IMR-90 (cell line): ENCODE data around the gene C2CD4C. TPM values are rescaled to one million over a fixed set of nuclear protein-coding genes. Genes with fewer than 3 reads are reported as not detected.

ENCODE experiments used
- ATAC-seq: fragments of 200-7000 bp; cut with Tn5 transposase; 2 replicates; pipeline ENCODE4 v1.9.1; 2020; ENCODE audit warnings: low read depth, mild to moderate bottlenecking, moderate library complexity
- BruUV-seq: library from RNA; stranded (reverse); fragments of 400-500 nt; replicated peaks from 2 replicates; lab custom pipeline; 2021; lab: Mats Ljungman, UMichigan
- CTCF ChIA-PET: fragments of 300-600 bp; formaldehyde crosslinking; extraction: SDS; loops from one replicate; lab custom pipeline; 2021; ENCODE audit warnings: antibody characterized with exemption; lab: Yijun Ruan, JAX
- POLR2A ChIA-PET: fragments of 300-600 bp; sonication (Branson Sonifier 250); formaldehyde crosslinking; loops from one replicate; lab custom pipeline; 2022; ENCODE audit warnings: antibody characterized with exemption; ENCODE audit not compliant: unreplicated experiment; lab: Charles Lee
- DNase-seq: peaks from one replicate; pipeline ENCODE4 v3.0.0; 2013
- H2AFZ ChIP-seq: replicated peaks from 2 replicates; pipeline ENCODE3; 2013; ENCODE audit warnings: low read length, mild to moderate bottlenecking; ENCODE audit not compliant: poor library complexity
- H2AK5ac ChIP-seq: 2 replicates; pipeline ENCODE4 v1.6.1; 2013; ENCODE audit warnings: low read depth, low read length, inconsistent platforms
- H2AK9ac ChIP-seq: replicated peaks from 2 replicates; pipeline ENCODE3; 2013; ENCODE audit warnings: mild to moderate bottlenecking, low read depth, low read length, moderate library complexity; ENCODE audit not compliant: poor library complexity
- H2BK120ac ChIP-seq: 2 replicates; pipeline ENCODE4 v1.6.1; 2013; ENCODE audit warnings: low read depth, low read length, inconsistent platforms
- H2BK15ac ChIP-seq: 3 replicates; pipeline ENCODE4 v1.6.1; 2013; ENCODE audit warnings: low read depth, low read length, inconsistent platforms
- H2BK20ac ChIP-seq: 2 replicates; pipeline ENCODE4 v1.6.1; 2013; ENCODE audit warnings: low read depth, mild to moderate bottlenecking, inconsistent platforms, low read length, moderate library complexity
- H2BK5ac ChIP-seq: 2 replicates; pipeline ENCODE4 v1.6.1; 2013; ENCODE audit warnings: mild to moderate bottlenecking, low read depth, low read length, inconsistent platforms; ENCODE audit not compliant: poor library complexity, severe bottlenecking
- H3K14ac ChIP-seq: replicated peaks from 2 replicates; pipeline ENCODE4 v1.6.1; 2013; ENCODE audit warnings: low read depth, low read length, inconsistent platforms
- H3K18ac ChIP-seq: 2 replicates; pipeline ENCODE4 v1.6.1; 2013; ENCODE audit warnings: low read depth, low read length, control low read depth
- H3K23ac ChIP-seq: 2 replicates; pipeline ENCODE4 v1.6.1; 2013; ENCODE audit warnings: low read depth, low read length, inconsistent platforms
- H3K27ac ChIP-seq: 2 replicates; pipeline ENCODE4 v1.5.1; 2013; ENCODE audit warnings: mild to moderate bottlenecking, control low read depth, low read length; ENCODE audit not compliant: insufficient read depth
- H3K27me3 ChIP-seq: 2 replicates; pipeline ENCODE4 v1.6.1; 2013; ENCODE audit warnings: low read length; ENCODE audit not compliant: control insufficient read depth, insufficient read depth
- H3K36me3 ChIP-seq: 2 replicates; pipeline ENCODE4 v1.6.1; 2013; ENCODE audit warnings: low read length, mixed read lengths; ENCODE audit not compliant: control insufficient read depth, insufficient read depth
- H3K4ac ChIP-seq: 2 replicates; pipeline ENCODE4 v1.6.1; 2013; ENCODE audit warnings: low read depth, low read length, inconsistent platforms
- H3K4me1 ChIP-seq: 2 replicates; pipeline ENCODE4 v1.6.1; 2013; ENCODE audit warnings: low read length, mixed read lengths; ENCODE audit not compliant: control insufficient read depth, insufficient read depth
- H3K4me2 ChIP-seq: 2 replicates; pipeline ENCODE4 v1.6.1; 2013; ENCODE audit warnings: low read depth, mild to moderate bottlenecking, control low read depth, low read length, moderate library complexity
- H3K4me3 ChIP-seq: 2 replicates; pipeline ENCODE4 v1.5.1; 2013; ENCODE audit warnings: low read depth, mild to moderate bottlenecking, control low read depth, low read length, moderate library complexity; ENCODE audit not compliant: insufficient read depth
- H3K56ac ChIP-seq: 2 replicates; pipeline ENCODE4 v1.6.1; 2013; ENCODE audit warnings: low read length, inconsistent platforms; ENCODE audit not compliant: insufficient read depth; ENCODE audit errors: extremely low read depth
- H3K79me1 ChIP-seq, 2 experiments: 2 replicates each; pipeline ENCODE4 v1.6.1; 2013; ENCODE audit warnings: low read length in 2 of 2, inconsistent platforms in 1 of 2, low read depth in 1 of 2
- H3K9ac ChIP-seq: 2 replicates; pipeline ENCODE4 v1.6.1; 2013; ENCODE audit warnings: low read depth, low read length, control low read depth
- H3K9me1 ChIP-seq: 2 replicates; pipeline ENCODE4 v1.6.1; 2013; ENCODE audit warnings: low read length, inconsistent platforms; ENCODE audit not compliant: insufficient read depth
- H3K9me3 ChIP-seq: 2 replicates; pipeline ENCODE4 v1.6.1; 2013; ENCODE audit warnings: low read length; ENCODE audit not compliant: control insufficient read depth, insufficient read depth
- H4K20me1 ChIP-seq: 2 replicates; pipeline ENCODE4 v1.6.1; 2013; ENCODE audit warnings: low read length, inconsistent platforms; ENCODE audit not compliant: insufficient read depth
- H4K5ac ChIP-seq: 2 replicates; pipeline ENCODE4 v1.6.1; 2013; ENCODE audit warnings: mild to moderate bottlenecking, low read depth, low read length, control low read depth
- H4K8ac ChIP-seq, 2 experiments: 2 replicates each; pipeline ENCODE4 v1.6.1; 2013; ENCODE audit warnings: low read depth in 2 of 2, low read length in 2 of 2, control low read depth in 1 of 2, inconsistent platforms in 1 of 2
- H4K91ac ChIP-seq: 2 replicates; pipeline ENCODE4 v1.6.1; 2013; ENCODE audit warnings: low read depth, low read length, inconsistent platforms; ENCODE audit not compliant: insufficient read depth
- BHLHE40 ChIP-seq: fragments of 150-350 bp; IDR thresholded peaks from 2 replicates; pipeline ENCODE4 v1.6.1; 2016; ENCODE audit warnings: mild to moderate bottlenecking, low read depth, low read length
- CEBPB ChIP-seq: IDR thresholded peaks from 2 replicates; pipeline ENCODE4 v1.6.1; 2012; ENCODE audit warnings: low read depth, low read length, improper control_type of control experiment
- FOS ChIP-seq: fragments of 150-350 bp; IDR thresholded peaks from 2 replicates; pipeline ENCODE4 v1.6.1; 2016; ENCODE audit warnings: low read depth, low read length
- MAZ ChIP-seq: IDR thresholded peaks from 2 replicates; pipeline ENCODE4 v1.6.1; 2012; ENCODE audit warnings: low read depth, mild to moderate bottlenecking, low read length, improper control_type of control experiment, moderate library complexity, borderline replicate concordance
- MXI1 ChIP-seq: IDR thresholded peaks from 2 replicates; pipeline ENCODE4 v1.6.1; 2012; ENCODE audit warnings: low read depth, mild to moderate bottlenecking, low read length, moderate library complexity, borderline replicate concordance
- POLR2A ChIP-seq: IDR thresholded peaks from 2 replicates; pipeline ENCODE4 v1.6.1; 2012; ENCODE audit warnings: mild to moderate bottlenecking, low read depth, low read length
- RAD21 ChIP-seq: IDR thresholded peaks from 2 replicates; pipeline ENCODE4 v1.6.1; 2012; ENCODE audit warnings: low read length, improper control_type of control experiment
- RCOR1 ChIP-seq: IDR thresholded peaks from 2 replicates; pipeline ENCODE4 v1.6.1; 2012; ENCODE audit warnings: mild to moderate bottlenecking, low read length, improper control_type of control experiment; ENCODE audit not compliant: insufficient replicate concordance
- WGBS, 2 experiments: methylation state at CpG; one replicate each; pipeline versions ENCODE4 v1.1.5 to v1.1.7; 2013; ENCODE audit warnings: missing lambda C conversion rate in 2 of 2; ENCODE audit not compliant: insufficient read length in 1 of 2; ENCODE audit errors: extremely low coverage in 2 of 2; 5-methylcytosine and 5-hydroxymethylcytosine counted together
- dilution Hi-C: fragments of 300-500 bp; cut with HindIII; formaldehyde crosslinking; loops from one replicate; pipeline ENCODE4 v1.14.3; 2018; ENCODE audit warnings: low sequenced_read_pairs; ENCODE audit not compliant: unreplicated experiment
- in situ Hi-C: fragments of 300-500 bp; cut with MboI; formaldehyde crosslinking; loops from 3 replicates; pipeline ENCODE4 v1.14.3; 2019; ENCODE audit warnings: low sequenced_read_pairs, inconsistent platforms, mixed read lengths
- intact Hi-C: fragments of 100-400 bp; cut with micrococcal nuclease; formaldehyde crosslinking; loops from 2 replicates; pipeline ENCODE4 v1.10.0; 2022
- polyA plus RNA-seq, 3 experiments: library from polyadenylated mRNA; depleted of rRNA; stranded (reverse); fragments of >200 nt; gene quantifications; 2 replicates each; pipeline ENCODE4 v1.2.3, GENCODE V29; 2012; ENCODE audit warnings: low replicate concordance in 1 of 3
- total RNA-seq: library from RNA; depleted of rRNA; stranded (reverse); fragments of >200 nt; gene quantifications from 2 replicates; pipeline ENCODE4 v1.2.3, GENCODE V29; 2012
- TF ChIP-seq, protein P1 (sequence below): fragments of 150-350 bp; IDR thresholded peaks from 2 replicates; pipeline ENCODE4 v1.6.1; 2016; ENCODE audit warnings: low read depth, mild to moderate bottlenecking, low read length, moderate library complexity, borderline replicate concordance
- TF ChIP-seq, protein P2 (sequence below): conservative IDR thresholded peaks from 2 replicates; pipeline ENCODE4 v1.5.1; 2012; ENCODE audit warnings: mild to moderate bottlenecking, low read depth, low read length, improper control_type of control experiment
- TF ChIP-seq, protein P3 (sequence below): fragments of 150-350 bp; IDR thresholded peaks from 2 replicates; pipeline ENCODE4 v1.6.1; 2017; ENCODE audit warnings: mild to moderate bottlenecking, antibody characterized with exemption, low read length, low read depth

The C2CD4C gene
- total and polyA plus RNA-seq, 2 of the 4 experiments (the other 2 are of a cell fraction): under 0.01 to 0.07 TPM

DNA sequence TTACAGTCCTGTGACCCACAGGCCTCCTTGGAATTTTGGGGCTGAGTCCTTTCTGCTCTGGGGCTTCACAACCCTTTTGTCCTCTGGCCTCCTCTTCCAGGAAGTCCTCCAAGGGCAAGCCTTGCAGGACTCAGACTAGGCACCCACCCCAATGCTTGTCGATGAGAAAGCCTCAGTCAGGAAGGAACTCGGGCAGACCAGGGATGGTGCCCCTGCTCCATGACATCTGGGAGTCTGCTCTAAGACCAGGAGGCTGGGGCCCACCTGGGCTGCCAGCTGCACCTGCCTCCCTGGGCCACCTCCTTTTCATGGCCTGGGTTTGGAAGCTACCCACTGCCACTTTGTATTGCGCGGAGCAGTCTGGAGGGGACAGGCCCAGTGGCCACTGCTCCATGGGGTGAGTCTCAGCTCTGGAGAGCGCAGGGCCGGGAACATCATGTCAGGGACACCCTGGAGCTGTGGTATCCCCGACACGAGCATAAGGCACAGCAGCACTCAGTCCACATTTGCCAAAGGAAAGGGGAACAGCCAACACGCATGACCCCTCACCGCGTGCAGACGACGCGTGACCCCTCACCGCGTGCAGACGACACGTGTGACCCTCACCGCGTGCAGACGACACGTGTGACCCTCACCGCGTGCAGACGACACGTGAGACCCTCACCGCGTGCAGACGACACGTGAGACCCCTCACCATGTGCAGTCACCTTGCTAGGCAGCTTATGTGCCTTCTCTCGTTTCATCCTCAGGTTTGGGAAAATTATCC lies 10.8 kb downstream of the C2CD4C start (continued):
- no peak for TF ChIP-seq FOS

DNA sequence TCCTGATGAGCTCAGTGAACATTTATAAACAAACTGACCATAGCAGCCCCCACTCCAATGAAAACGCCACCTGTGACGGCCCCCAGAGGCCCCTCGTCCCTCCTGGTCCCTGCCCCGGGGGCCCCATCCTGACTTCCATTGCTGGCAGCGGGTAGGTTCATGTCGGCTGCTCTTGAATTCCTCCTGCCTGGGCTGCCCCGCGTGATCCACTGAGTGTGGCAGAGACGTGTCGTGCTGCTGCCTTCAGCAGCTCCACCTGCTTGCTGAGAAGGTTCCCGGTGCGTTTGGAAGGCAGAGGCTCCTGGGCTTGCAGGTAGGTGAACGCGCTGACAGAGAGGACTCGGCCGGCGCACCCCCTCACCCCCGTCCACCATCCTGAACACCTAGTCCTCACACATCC lies 11.6 kb downstream of the C2CD4C start:
- Histone ChIP-seq H2BK20ac (no peak overlapping the region), H3K79me1 (no peaks in the 10 kb centered on the region), H3K18ac (no peak overlapping the region), H2AK5ac (no peak overlapping the region), H4K20me1 (no peaks in the 10 kb centered on the region), H3K4me3 (no peak overlapping the region), H3K4ac (no peak overlapping the region), H2BK5ac (no peak overlapping the region), H3K9ac (no peak overlapping the region), H2AK9ac (no peak overlapping the region), H3K4me2 (no peak overlapping the region), H4K91ac (no peak overlapping the region), H3K27me3 (peaks cover 2% of the 10 kb centered on the region; the same call in 1 of the 2 replicates), H3K14ac (no peak overlapping the region), H3K27ac (no peak overlapping the region), H4K8ac (no peak overlapping the region), H3K56ac (no peak overlapping the region), H3K23ac (no peak overlapping the region), H4K5ac (no peak overlapping the region), H2AFZ (no peak overlapping the region), H2BK15ac (no peak overlapping the region), H3K9me1 (no peaks in the 10 kb centered on the region), H3K36me3 (no peaks in the 10 kb centered on the region), H3K9me3 (peaks cover 7% of the 10 kb centered on the region; the same call in 1 of the 2 replicates), H3K4me1 (no peaks in the 10 kb centered on the region), H2BK120ac (no peak overlapping the region)
- dilution Hi-C loops (no loop called here), in situ Hi-C loops (no loop called here), intact Hi-C loops (no loop called here)
- ATAC-seq: peak; percentile 17; the same call in 1 of the 2 replicates
- DNase-seq: no peak
- 47% methylated on average over 9 of the region's 18 CpGs; no CpG with 5 or more reads in 1 of the 2 experiments for WGBS, 2 experiments
- TF ChIP-seq, protein P1, sequence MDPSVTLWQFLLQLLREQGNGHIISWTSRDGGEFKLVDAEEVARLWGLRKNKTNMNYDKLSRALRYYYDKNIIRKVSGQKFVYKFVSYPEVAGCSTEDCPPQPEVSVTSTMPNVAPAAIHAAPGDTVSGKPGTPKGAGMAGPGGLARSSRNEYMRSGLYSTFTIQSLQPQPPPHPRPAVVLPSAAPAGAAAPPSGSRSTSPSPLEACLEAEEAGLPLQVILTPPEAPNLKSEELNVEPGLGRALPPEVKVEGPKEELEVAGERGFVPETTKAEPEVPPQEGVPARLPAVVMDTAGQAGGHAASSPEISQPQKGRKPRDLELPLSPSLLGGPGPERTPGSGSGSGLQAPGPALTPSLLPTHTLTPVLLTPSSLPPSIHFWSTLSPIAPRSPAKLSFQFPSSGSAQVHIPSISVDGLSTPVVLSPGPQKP: no peak
- TF ChIP-seq MAZ: no peak
- TF ChIP-seq, protein P2, sequence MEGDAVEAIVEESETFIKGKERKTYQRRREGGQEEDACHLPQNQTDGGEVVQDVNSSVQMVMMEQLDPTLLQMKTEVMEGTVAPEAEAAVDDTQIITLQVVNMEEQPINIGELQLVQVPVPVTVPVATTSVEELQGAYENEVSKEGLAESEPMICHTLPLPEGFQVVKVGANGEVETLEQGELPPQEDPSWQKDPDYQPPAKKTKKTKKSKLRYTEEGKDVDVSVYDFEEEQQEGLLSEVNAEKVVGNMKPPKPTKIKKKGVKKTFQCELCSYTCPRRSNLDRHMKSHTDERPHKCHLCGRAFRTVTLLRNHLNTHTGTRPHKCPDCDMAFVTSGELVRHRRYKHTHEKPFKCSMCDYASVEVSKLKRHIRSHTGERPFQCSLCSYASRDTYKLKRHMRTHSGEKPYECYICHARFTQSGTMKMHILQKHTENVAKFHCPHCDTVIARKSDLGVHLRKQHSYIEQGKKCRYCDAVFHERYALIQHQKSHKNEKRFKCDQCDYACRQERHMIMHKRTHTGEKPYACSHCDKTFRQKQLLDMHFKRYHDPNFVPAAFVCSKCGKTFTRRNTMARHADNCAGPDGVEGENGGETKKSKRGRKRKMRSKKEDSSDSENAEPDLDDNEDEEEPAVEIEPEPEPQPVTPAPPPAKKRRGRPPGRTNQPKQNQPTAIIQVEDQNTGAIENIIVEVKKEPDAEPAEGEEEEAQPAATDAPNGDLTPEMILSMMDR: no peak
- TF ChIP-seq RAD21: no peak
- no peak for TF ChIP-seq FOS
- no peak for TF ChIP-seq BHLHE40
- no peak for TF ChIP-seq RCOR1
- TF ChIP-seq, protein P3, sequence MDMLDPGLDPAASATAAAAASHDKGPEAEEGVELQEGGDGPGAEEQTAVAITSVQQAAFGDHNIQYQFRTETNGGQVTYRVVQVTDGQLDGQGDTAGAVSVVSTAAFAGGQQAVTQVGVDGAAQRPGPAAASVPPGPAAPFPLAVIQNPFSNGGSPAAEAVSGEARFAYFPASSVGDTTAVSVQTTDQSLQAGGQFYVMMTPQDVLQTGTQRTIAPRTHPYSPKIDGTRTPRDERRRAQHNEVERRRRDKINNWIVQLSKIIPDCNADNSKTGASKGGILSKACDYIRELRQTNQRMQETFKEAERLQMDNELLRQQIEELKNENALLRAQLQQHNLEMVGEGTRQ: no peak
- TF ChIP-seq POLR2A: no peak
- no peak for TF ChIP-seq CEBPB
- TF ChIP-seq MXI1: no peak
- POLR2A ChIA-PET: no interaction called here
- CTCF ChIA-PET: no interaction called here
- no TSS peak for BruUV-seq
